ENCODE measurements around the gene ARPC1A.

ARPC1A gene

DNA sequence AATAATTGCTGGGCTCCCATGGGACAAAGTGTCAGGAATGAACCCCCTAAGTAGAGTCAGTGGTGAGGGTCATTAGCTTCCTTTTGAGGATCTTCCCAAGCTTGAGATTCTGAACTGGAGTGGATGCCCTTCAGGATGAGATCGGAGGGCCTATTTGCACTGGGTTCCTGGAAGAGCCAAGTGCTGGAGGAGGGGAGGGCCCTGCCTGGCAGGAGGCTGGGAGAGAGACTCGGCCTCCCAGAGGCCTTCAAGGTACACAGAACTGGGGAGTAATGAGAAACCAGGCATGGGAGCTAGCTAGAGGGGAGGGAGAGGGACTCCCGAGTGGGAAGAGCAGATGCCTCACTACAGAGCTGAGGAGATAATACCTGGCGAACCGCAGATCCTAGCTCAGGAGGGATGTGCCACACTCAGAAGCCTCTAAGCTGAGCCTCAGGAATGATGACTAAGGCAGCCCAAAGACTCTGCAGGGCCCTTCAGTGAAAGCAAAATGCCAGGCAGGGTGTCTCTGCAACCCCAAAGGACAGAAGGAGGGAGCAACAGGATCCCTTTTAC, 73.3 kb downstream of the ARPC1A start:
- Histone ChIP-seq H3K27ac (ENCODE audit: low read length) (no peak overlapping the region), H3K79me2 (ENCODE audit: low read length) (peaks cover 10% of the 10 kb centered on the region), H3K9me3 (ENCODE audit: insufficient read depth, low read length) (no peaks in the 10 kb centered on the region), H3K4me2 (ENCODE audit: low read length) (no peak overlapping the region), H3K36me3 (replicated peaks; ENCODE audit: low read depth, low read length) (peaks cover 67% of the 10 kb centered on the region), H2AFZ (ENCODE audit: low read depth, low read length) (no peak overlapping the region), H3K4me3 (ENCODE audit: low read length) (no peak overlapping the region), H4K20me1 (ENCODE audit: insufficient read depth, low read length) (peaks cover 11% of the 10 kb centered on the region), H3K4me1 (ENCODE audit: low read length) (no peaks in the 10 kb centered on the region), H3K27me3 (ENCODE audit: low read depth, low read length) (no peaks in the 10 kb centered on the region), H3K9ac (ENCODE audit: low read length) (no peak overlapping the region)
- TF ChIP-seq, protein P1, sequence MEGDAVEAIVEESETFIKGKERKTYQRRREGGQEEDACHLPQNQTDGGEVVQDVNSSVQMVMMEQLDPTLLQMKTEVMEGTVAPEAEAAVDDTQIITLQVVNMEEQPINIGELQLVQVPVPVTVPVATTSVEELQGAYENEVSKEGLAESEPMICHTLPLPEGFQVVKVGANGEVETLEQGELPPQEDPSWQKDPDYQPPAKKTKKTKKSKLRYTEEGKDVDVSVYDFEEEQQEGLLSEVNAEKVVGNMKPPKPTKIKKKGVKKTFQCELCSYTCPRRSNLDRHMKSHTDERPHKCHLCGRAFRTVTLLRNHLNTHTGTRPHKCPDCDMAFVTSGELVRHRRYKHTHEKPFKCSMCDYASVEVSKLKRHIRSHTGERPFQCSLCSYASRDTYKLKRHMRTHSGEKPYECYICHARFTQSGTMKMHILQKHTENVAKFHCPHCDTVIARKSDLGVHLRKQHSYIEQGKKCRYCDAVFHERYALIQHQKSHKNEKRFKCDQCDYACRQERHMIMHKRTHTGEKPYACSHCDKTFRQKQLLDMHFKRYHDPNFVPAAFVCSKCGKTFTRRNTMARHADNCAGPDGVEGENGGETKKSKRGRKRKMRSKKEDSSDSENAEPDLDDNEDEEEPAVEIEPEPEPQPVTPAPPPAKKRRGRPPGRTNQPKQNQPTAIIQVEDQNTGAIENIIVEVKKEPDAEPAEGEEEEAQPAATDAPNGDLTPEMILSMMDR (IDR thresholded peaks at IDR 0.05; ENCODE audit: low read depth, low read length), result no peak
- no peak for TF ChIP-seq EZH2phosphoT487 (IDR thresholded peaks at IDR 0.05; ENCODE audit: low read depth)

DNA sequence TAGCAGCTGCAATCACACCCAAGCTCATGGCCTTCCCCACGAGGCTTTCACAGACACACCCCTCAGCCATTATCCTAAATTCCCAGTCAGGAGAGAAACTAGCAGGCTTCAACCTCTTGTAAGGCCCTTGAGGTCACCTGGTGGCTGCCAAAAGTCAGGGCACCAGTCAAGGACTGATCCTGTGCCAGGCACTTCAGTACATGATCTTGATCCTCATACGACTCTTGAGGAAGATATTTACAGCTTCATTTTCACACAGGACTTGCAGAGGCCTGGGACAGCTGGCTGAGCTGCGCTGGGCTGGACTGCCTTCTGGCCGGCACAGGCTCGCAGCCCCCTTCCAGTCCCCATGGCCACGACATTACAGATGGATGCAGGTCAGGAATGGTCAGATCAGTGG, 73.9 kb downstream of the ARPC1A start:
- H4K20me1 ChIP-seq (ENCODE audit: insufficient read depth, low read length), result peaks cover 11% of the 10 kb centered on the region
- H3K27me3 ChIP-seq (ENCODE audit: low read depth, low read length), result no peaks in the 10 kb centered on the region
- H3K79me2 ChIP-seq (ENCODE audit: low read length), result peaks cover 16% of the 10 kb centered on the region
- no peak overlapping the region for H2AFZ ChIP-seq (ENCODE audit: low read depth, low read length)
- peaks cover 69% of the 10 kb centered on the region for H3K36me3 ChIP-seq (replicated peaks; ENCODE audit: low read depth, low read length)
- TF ChIP-seq EZH2phosphoT487 (IDR thresholded peaks at IDR 0.05; ENCODE audit: low read depth), result no peak
- TF ChIP-seq, protein P1 (IDR thresholded peaks at IDR 0.05; ENCODE audit: low read depth, low read length), result no peak
- H3K27ac ChIP-seq (ENCODE audit: low read length), result no peak overlapping the region
- H3K9ac ChIP-seq (ENCODE audit: low read length), result no peak overlapping the region
- no peak overlapping the region for H3K4me3 ChIP-seq (ENCODE audit: low read length)
- no peak overlapping the region for H3K4me2 ChIP-seq (ENCODE audit: low read length)
- no peaks in the 10 kb centered on the region for H3K4me1 ChIP-seq (ENCODE audit: low read length)
- H3K9me3 ChIP-seq (ENCODE audit: insufficient read depth, low read length), result no peaks in the 10 kb centered on the region

- no peak overlapping the region for H3K4me3 ChIP-seq (ENCODE audit: low read length)
- H3K27ac ChIP-seq (ENCODE audit: low read length), result no peak overlapping the region
- H4K20me1 ChIP-seq (ENCODE audit: insufficient read depth, low read length), result peaks cover 27% of the 10 kb centered on the region
- no peaks in the 10 kb centered on the region for H3K9me3 ChIP-seq (ENCODE audit: insufficient read depth, low read length)
- no peak for TF ChIP-seq EZH2phosphoT487 (IDR thresholded peaks at IDR 0.05; ENCODE audit: low read depth)
- TF ChIP-seq, protein P1 (IDR thresholded peaks at IDR 0.05; ENCODE audit: low read depth, low read length), result no peak
- H3K36me3 ChIP-seq (replicated peaks; ENCODE audit: low read depth, low read length), result peaks cover 52% of the 10 kb centered on the region
- peaks cover 12% of the 10 kb centered on the region for H3K4me1 ChIP-seq (ENCODE audit: low read length)
- H2AFZ ChIP-seq (ENCODE audit: low read depth, low read length), result no peak overlapping the region
- no peak overlapping the region for H3K9ac ChIP-seq (ENCODE audit: low read length)
- no peak overlapping the region for H3K4me2 ChIP-seq (ENCODE audit: low read length)
- H3K27me3 ChIP-seq (ENCODE audit: low read depth, low read length), result no peaks in the 10 kb centered on the region
- peaks cover 49% of the 10 kb centered on the region for H3K79me2 ChIP-seq (ENCODE audit: low read length)
Measured at GRCh38 chr7:99402854-99403253, 77.2 kb downstream of the ARPC1A start.

DNA sequence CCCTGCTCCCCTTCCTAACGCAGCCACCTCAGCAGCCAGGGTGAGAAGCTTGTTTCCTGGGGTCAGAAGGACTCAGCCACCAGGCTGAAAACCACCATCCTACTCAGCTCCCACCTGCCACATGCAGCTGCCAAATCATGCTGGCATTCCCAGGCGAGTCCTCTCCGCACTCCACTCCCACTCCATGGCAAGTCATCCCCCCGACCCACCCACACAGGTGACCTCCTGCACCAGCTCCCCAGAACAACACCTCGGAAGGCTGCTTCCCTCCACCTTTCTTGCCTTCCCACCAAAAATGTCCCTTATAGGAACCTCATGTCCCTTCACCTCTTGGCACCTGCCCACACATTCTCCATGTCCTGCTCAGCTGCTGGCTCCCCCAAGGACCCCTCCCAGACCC, 78.1 kb downstream of the ARPC1A start:
- TF ChIP-seq, protein P1 (IDR thresholded peaks at IDR 0.05; ENCODE audit: low read depth, low read length), result no peak
- TF ChIP-seq EZH2phosphoT487 (IDR thresholded peaks at IDR 0.05; ENCODE audit: low read depth), result no peak

More for the DNA sequence above, 78.1 kb downstream of the ARPC1A start:
- H3K36me3 ChIP-seq (replicated peaks; ENCODE audit: low read depth, low read length), result peaks cover 44% of the 10 kb centered on the region
- no peak overlapping the region for H3K27ac ChIP-seq (ENCODE audit: low read length)
- peaks cover 58% of the 10 kb centered on the region for H3K79me2 ChIP-seq (ENCODE audit: low read length)
- peaks cover 27% of the 10 kb centered on the region for H4K20me1 ChIP-seq (ENCODE audit: insufficient read depth, low read length)
- no peak overlapping the region for H3K4me2 ChIP-seq (ENCODE audit: low read length)
- H2AFZ ChIP-seq (ENCODE audit: low read depth, low read length), result no peak overlapping the region
- no peaks in the 10 kb centered on the region for H3K9me3 ChIP-seq (ENCODE audit: insufficient read depth, low read length)
- H3K9ac ChIP-seq (ENCODE audit: low read length), result no peak overlapping the region
- no peak overlapping the region for H3K4me3 ChIP-seq (ENCODE audit: low read length)
- H3K4me1 ChIP-seq (ENCODE audit: low read length), result peaks cover 12% of the 10 kb centered on the region
- no peaks in the 10 kb centered on the region for H3K27me3 ChIP-seq (ENCODE audit: low read depth, low read length)
